Measurements from ENCODE around the gene FBXW5.

GRCh38 chr9:136982232-136983051, 37.9 kb upstream of the FBXW5 start, which contains the start of gene LCNL1:
- TF ChIP-seq BACH2 (CRISPR knock-in tag; IDR thresholded peaks at IDR 0.05; ENCODE audit: borderline replicate concordance): no peak
- no peak for TF ChIP-seq CSDC2 (CRISPR knock-in tag; IDR thresholded peaks at IDR 0.05)
- no peak for TF ChIP-seq ZC3H10 (CRISPR knock-in tag; IDR thresholded peaks at IDR 0.05)
- no peak for TF ChIP-seq ZFP3 (CRISPR knock-in tag; IDR thresholded peaks at IDR 0.05)

Measured in SK-N-SH treated with all-trans-retinoic acid at 6 μM for 48 hours (cell line).